Activated CD8-positive, alpha-beta memory T cell treated with anti-CD3 and anti-CD28 coated beads, Interleukin-2, amount 50 U/mL, for 24 hours (primary cell): ENCODE measurements around the gene MTSS2.

Experiments used
- DNase-seq: peaks from one replicate; pipeline ENCODE4 v3.0.0-alpha.2; 2020; ENCODE audit errors: extremely low read depth

Gene MTSS2

GRCh38 chr16:70687102-70687511, 1.3 kb upstream of the MTSS2 start:
- no peak for DNase-seq

DNA sequence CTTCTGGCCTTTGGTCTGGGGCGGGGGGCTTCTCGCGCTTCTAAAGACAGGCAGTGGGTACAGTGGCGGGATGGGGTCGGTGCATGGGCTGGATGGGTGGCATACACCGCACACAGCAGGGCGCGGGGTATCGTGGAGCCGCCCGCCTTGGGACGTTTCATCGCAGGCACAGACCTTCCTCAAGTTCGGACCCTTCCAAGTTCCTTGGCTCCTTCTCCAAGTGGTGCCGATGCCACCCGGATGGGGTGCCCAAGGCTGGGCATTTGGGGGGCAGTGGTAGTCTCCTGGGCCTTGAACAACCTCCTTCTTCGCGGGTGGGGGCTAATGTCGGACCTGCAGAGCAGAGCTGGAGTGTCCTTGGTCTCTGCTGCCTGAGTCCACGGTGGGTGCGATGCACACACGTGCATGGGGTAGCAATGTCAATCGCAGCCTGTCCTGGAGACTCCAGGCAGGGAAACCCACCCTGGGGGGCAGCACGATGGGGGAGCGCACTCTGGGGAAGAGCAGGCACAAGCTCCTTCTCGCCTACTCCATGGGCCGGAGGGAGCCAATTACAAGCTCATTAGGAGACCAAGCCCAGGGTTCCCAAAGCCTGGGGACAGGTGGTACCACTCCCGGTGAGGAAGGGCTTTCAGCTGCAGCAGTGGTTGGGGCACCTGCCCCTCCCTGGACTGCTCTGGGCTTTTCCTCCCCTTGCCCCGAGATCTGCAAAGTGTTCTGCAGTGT, 686 bp upstream of the MTSS2 start:
- DNase-seq, result no peak

- no peak for DNase-seq
Measured at GRCh38 chr16:70685061-70685937, 554 bp downstream of the MTSS2 start.

DNA sequence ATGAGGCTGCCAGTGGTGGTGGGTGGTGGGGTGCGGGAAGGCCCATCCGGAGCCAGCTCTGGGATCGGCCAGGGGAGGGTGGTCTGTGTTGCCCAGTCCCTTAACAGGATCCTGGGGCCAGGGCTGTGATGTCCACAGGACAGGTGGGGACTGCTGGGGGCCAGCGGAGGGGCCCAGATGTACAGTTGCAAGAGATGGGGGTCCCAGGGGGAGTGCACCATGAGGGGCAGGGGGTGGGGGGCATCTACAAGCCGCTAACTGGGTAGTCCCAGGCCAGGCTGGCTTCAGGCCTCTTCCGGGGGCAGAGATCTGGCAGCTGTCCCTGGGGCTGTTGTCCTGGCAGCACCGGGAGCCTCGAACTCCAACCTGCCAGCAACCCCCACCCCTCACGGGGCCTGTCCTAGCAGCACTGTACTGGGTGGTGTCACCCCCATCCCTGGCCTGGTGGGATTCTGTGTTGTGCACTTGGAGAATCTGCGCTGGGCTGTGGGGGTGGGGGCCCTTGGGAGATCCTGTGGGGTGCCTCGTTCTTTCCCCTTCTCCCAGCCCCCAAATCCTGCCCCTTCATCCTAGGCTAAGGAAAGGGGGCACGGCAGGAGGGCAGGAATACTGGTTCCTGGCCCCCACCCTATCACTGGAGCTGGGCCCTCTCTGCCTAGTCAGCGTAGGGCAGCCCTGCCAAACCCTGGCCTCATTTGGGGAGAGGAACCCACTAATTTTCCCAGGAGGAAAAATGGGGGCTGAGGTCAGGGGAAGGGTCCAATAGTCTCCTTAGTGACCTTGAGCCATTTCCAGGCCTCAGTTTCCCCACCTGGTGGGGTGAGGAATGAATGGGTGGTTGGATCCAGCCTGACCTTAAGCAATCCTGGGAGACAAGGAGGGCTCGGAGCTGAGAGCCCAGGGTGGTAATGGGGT, 1.4 kb downstream of the MTSS2 start:
- no peak for DNase-seq

GRCh38 chr16:70683146-70683944, 2.5 kb downstream of the MTSS2 start:
- DNase-seq, result no peak

- no peak for DNase-seq
Measured at GRCh38 chr16:70682239-70683145, 3.4 kb downstream of the MTSS2 start.

DNA sequence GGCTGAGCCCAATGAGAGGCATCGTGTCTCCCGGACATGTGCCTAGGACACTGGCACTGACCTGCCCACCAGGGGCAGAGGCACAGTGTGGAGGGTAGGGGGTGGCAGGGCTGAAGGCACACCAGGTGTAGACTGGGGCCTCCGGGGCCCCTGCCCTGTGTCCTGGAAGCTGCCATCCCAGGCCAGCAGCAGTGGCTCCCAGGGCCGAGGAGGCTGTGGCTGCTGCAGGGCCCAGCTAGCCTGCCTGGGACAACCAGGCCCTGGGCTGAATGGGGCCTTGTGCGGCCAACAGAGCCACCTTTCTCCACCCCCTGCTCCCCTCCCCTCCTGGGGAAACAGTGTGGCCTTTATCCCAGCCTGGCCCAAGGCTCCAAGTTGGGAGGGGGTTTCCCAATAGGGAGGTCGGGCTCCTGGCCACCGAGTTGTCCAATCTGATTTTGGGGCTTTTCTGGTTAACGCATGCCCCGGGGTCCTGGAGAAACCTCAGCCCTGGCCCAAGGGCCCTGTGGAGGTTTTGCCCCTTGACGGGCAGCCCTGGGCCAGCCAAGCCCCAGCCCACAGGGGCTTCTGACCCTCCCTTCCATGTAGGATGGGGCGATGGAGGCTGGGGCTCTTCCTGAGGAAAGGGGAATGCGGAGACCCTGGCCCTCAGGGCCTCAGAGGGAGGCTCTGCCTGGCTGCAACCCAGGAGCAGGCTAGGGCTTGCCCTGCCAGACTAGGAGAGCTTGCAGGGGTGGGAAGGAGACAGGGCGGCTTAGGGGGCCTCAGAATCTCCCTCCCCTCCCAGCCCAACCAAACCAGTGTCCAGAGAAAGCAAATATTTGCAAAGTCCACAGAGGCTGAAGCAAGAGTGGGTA, 4.2 kb downstream of the MTSS2 start:
- DNase-seq, result no peak

- no peak for DNase-seq
Measured at GRCh38 chr16:70680495-70681381, 5.1 kb downstream of the MTSS2 start.

- no peak for DNase-seq
Measured at GRCh38 chr16:70679671-70680494, 6.0 kb downstream of the MTSS2 start.

GRCh38 chr16:70678898-70679670, 6.8 kb downstream of the MTSS2 start:
- no peak for DNase-seq

- DNase-seq, result no peak
Measured at GRCh38 chr16:70678121-70678897, 7.5 kb downstream of the MTSS2 start.

- DNase-seq, result no peak
Measured at GRCh38 chr16:70677499-70678120, 8.2 kb downstream of the MTSS2 start.

DNA sequence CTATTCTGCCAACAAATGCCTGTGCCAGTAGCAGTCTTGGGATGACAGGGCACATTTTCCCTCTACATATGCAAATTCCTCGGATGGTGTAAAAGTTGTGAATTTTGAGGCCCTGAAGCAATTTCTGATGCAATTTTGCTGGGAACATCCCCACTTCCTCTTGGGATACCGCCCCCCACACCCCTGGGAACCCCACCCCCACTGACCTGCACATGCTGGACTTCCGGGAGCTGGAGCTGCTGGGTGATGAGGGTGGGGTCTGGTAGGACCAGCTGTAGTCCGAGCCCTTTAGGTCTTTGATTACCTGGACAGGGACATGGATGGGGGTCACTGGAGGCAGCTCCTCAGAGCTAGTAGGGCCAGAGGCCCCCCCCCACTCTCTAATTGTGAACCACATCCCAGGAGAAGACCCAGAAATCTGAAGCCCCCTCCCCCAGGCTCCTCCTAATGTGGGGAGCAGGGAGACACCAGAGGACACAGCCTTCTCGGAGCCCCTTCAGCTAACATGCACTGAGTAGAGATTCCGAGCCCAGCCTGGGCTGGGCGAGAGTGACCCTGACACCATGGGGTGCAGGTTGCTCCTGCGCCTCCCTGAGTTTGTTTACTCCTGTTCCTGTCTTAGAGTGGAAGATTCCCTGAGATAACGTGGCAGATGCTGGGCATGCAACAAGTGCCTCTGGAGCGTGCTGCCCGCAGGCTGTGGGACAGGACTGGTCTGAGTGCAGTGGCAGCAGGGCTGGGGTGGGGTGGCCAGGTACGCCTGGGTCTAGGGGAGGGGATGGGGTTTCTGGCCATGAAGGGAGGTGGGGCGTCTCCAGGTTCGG, 9.0 kb downstream of the MTSS2 start:
- DNase-seq, result no peak

DNA sequence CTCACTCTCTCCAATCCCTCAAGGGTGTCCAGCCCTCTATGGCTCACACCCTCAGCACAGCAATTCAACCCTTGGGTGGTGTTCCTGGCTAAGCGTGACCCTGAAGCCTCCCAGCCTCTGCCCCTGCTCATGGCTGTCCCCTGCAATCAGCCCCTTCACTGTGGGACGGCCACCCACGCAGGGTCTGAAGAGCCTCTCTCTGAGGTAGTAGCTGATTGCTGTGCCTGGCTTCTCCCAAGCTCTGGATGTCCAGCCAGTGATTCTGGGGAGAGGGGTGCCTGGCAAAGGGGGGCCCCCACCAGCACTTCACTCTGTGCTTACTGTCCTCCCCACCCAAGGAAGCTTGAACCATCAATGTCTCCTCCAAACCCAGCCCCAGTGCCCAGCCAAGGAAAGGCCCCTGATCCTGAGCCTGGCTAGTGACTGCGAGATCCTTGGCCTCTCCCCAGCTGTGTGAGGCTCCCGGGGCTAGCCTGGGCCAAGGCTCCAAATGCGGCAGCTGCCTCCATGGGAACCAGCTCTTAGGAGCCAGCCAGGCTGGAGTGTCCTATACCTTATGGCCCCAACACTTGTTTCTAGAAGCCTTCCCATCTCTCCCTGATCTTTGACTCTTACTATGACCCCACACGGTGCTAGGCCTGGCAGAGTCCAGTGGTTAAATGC, 9.9 kb downstream of the MTSS2 start:
- no peak for DNase-seq
